ENCODE measurements around the gene VSNL1.

DNA sequence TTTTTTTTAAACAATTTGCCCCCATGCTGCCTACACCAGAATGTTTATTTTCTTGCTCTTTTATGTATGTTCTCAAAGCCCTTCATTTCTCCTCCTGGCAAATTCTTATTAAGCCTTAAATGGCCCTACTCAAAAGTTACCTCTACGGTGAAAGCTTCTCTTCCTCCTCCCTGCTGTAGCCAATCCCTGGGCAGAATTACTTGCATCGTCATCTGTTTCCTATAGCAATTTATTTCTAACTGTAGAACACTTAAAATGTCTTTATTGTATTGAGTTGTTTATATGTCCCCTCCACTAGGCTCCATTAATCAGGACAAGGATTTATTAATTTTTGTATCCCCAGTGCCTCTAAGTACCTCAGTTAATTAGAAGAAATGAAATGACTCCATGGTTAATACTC, 19.7 kb upstream of the VSNL1 start:
- TF ChIP-seq, protein P1, sequence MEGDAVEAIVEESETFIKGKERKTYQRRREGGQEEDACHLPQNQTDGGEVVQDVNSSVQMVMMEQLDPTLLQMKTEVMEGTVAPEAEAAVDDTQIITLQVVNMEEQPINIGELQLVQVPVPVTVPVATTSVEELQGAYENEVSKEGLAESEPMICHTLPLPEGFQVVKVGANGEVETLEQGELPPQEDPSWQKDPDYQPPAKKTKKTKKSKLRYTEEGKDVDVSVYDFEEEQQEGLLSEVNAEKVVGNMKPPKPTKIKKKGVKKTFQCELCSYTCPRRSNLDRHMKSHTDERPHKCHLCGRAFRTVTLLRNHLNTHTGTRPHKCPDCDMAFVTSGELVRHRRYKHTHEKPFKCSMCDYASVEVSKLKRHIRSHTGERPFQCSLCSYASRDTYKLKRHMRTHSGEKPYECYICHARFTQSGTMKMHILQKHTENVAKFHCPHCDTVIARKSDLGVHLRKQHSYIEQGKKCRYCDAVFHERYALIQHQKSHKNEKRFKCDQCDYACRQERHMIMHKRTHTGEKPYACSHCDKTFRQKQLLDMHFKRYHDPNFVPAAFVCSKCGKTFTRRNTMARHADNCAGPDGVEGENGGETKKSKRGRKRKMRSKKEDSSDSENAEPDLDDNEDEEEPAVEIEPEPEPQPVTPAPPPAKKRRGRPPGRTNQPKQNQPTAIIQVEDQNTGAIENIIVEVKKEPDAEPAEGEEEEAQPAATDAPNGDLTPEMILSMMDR (IDR thresholded peaks at IDR 0.05): no peak
- TF ChIP-seq EZH2 (IDR thresholded peaks at IDR 0.05) (no peak), EZH2phosphoT487 (IDR thresholded peaks at IDR 0.05) (no peak)
